HS-5 (cell line): Measurements from ENCODE around the gene U2AF1L4.

Experiments
- DNase-seq: peaks from one replicate; pipeline ENCODE4 v3.0.0-alpha.2; 2012; ENCODE audit warnings: low read depth

The U2AF1L4 gene

DNA sequence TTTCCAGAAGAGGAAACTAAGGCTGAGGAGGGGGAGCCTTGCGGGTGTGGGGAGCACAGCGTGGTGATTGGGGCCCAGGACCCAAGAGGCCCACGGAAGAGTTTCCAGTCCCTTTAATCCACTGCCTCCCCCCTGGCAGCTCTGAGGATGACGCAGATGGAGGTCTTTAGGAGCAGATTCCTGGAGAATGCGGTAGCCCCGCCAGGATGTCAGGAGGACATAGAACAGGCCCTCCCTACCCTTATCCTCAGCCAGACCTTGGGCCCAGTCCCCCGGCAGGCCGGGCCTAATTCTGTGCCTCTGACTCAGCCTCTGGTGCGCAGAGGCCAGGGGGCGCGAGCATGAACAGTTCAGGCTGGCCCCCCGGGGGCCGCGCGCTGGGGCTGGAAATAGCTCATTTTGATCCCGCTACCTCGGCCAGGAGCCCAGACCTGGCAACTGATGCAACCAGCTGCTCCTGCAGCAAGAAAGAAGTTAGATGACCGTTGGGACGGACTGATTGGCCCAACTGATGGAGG lies 12.1 kb upstream of the U2AF1L4 start:
- DNase-seq = peak; percentile 59

DNA sequence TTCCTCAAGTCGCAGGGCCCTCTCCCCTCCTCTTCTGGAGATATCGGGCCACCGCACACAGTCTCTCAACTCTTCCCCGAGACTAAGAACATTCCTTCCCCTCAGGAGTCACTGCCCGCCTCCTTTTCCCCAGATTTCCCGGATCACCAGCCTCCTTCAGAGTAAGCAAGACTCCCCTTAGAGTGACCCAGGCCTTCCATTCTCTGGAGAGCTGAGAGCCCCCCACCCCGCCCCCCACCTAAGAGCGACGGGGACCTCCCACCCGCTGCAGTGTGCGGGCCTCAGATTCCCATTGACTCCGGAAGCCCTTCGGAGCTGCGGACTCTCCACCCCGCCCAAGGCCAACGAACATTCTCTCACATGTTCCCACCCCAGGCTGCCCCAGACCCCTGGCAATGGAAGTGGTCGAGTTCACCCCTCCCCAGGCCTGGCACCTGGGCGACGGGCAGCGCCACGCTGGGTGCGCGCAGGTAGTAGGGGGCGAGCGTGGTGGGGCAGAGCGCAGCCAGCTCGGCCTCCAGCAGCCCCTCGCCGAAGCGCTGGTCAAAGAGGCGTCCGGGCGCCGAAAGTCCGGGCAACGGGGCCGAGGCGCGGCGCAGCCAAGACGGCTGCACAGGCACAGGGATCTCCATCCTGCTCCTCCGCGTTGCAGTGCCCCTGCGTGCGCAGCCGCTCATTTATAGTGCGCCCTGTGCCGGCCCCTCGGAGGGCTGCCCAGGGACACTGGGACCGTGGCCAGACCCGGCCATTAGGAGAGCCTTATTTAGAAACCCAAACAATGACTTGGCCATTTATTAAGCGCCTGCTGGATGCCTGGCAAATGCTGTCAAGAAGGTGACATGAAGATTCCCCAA lies 11.4 kb upstream of the U2AF1L4 start, which contains the start of gene HSPB6:
HSPB6 (minus strand) TSS at position 653 of the 854 bp plus-strand sequence; CDS start at position 632, 21 bp downstream.
- DNase-seq = no peak

GRCh38 chr19:35755550-35756376 lies 10.5 kb upstream of the U2AF1L4 start:
- DNase-seq = no peak

DNA sequence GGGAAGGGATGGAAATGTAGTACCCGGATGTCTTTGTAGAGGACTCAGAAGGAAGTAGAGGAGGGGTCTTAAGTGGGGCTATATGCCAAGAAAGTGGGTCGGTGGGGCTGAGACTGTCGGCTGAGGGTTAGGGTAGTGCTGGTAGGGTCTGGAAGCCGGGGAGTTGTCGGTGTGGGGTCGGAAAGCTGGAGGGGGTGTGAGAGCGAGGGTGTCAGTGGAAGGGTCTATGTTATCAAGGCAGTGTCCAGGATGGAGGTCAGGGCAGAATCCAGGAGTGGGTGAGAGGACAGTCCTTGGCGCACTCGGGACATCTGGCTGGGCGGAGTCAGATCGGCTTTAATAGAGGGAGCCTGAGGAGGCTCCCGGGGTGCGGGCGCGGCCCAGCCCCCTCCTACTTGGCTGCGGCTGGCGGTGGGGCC lies 9.9 kb upstream of the U2AF1L4 start:
- DNase-seq = no peak

DNA sequence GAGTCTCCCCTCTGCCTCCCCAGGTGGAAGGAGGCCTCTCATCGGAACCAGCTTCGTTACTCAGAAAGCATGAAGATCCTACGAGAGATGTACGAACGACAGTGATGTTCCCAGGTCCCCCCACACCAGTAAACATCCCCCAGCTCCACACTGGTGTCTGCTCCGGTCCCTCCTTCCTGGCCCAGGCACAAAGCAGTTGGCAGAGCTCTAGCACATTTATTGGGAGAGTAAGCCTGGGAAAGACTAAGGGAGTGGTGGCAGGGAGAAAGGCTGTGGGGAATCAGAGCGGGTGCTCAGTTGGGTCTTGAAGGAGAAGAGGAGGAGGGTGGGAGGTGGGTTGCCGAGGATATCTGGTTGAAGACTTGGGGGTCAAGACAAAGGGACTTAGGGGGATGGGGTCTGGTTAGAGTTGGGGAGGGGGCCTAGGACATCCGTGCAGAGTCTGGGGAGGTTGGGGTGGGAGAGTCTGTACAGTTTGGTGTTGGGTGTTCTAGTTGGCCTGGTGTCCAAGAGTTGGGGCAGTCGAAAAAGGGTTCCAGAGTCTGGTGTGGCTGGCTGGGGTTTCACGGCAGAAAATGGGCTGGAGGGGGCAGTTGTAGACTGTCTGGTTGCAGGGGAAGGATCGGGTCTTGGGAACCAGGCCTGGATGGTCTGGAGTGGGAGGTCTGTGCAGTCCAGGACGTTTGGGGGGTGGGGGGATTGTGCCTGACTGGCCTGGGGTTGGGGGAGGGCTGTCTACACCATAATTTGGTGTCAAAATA lies 9.3 kb upstream of the U2AF1L4 start:
- no peak for DNase-seq

GRCh38 chr19:35753634-35754369 lies 8.6 kb upstream of the U2AF1L4 start:
- DNase-seq = no peak

- DNase-seq = no peak
Observed at GRCh38 chr19:35752746-35753350, 7.6 kb upstream of the U2AF1L4 start.

DNA sequence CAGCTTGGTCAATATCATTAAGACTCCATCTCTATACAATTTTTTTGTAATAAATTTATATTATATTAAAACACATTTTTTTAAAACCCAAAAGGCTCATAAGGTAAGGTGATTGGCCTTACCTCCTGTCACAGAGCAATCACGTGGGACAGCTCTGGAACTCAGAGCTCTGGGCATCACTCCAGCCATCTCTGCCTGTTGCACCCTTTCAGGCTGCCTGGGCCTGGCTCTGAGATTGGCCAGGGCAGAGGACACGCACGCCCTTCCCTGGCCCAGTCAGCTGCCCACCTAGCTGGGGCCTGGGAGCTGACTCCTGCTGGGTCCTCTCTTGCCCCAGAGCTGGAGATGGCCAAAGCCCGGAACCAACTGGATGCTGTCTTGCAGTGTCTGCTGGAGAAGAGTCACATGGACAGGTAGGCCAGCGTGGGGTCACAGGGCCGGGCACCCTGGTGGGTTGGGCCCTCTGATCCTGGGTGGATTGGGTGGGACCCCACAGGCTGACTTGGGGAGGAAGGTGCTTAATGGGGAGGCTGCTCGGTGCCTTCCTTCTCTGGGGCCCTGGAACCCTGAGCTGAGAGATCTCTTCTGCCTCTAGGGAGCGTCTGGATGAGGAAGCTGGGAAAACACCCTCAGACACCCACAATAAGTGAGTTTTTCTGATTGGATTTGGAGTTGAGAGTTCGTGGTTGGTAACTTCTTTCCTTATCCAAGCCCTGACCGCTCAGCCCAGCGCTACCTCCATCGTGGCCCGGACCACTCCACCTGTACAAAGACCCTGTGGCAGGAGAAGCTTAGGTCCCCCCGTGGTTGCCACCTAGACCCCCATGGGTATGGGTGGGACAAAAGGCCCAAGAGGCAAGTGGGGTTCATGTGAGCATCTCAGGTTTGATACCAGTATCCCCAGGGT lies 6.9 kb upstream of the U2AF1L4 start:
- DNase-seq = no peak

- DNase-seq = no peak
Observed at GRCh38 chr19:35750167-35750566, 4.9 kb upstream of the U2AF1L4 start.

GRCh38 chr19:35748106-35749020 lies 3.1 kb upstream of the U2AF1L4 start, which contains the start of gene LIN37:
Gene LIN37 (plus strand): TSS chr19:35748576. CDS start chr19:35748725, 149 bp downstream.
- peak; percentile 99 for DNase-seq

- no peak for DNase-seq
Observed at GRCh38 chr19:35746531-35746930, 1.3 kb upstream of the U2AF1L4 start.

DNA sequence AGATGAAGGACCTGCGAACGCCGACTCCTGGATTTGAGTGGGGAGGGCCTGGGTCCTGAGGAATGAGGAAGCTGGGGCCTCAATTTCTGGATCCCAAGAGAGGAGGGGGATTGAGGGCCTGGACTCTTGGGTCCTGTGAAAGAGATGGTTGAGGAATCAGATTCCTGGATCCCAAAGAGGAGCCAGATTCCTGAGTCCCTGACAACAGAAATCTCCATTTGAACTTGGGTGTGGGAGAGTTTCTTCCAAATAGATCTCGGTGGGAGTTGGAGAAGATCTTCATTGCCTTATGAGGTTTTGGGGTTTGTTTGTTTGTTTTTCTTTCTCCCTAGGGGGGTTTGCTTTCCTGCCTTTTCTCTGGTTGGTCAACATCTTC lies 857 bp upstream of the U2AF1L4 start:
- no peak for DNase-seq

DNA sequence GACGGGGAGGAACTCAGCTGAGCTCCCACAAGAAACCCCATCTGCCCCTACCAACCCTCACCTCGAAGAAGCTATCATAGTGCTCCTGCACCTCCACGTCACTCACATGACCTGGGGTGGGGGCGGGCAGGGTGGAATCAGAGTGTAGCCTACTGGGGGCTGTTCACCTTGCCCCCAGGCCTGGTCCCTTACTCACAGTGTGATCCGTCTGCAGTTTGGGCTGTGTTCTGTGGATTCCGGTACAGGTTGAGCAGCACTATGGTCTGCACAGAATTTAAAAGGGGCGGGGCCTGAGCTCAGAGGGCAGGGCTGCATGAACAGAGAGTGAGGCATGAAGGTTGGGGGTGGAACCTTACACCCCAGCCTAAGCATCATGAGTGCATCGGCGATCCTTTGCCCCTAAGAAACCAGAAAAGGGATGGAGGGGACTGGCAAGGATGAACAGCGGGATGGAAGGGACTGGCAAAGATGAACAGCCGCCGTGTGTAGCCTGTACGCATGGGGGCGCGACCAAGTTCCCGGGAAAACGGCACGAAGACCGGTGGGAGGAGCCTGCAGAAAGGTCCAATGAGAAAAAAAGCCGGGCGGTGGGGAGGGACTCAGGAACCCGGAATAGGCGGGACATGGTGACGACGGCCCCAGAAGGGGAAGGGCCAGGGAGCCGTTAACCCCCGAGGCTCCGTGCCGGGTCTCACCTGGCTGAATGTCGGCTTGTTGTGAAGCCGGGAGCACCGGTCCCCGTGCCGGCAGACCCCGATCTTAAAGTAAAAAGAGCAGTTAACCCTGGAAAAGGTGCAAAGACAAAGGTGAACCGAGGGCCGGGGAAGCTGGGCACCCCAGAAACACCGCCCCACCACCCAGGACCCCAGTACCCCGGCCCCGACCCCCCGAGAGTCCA lies 539 bp downstream of the U2AF1L4 start:
- peak; percentile 82 for DNase-seq

GRCh38 chr19:35743640-35744429 lies 1.4 kb downstream of the U2AF1L4 start:
- no peak for DNase-seq

GRCh38 chr19:35742121-35742724 lies 3.0 kb downstream of the U2AF1L4 start, which contains the start of gene IGFLR1:
Gene IGFLR1 (minus strand): TSS chr19:35742452. CDS start chr19:35741180, 1,272 bp downstream.
- DNase-seq = no peak

DNA sequence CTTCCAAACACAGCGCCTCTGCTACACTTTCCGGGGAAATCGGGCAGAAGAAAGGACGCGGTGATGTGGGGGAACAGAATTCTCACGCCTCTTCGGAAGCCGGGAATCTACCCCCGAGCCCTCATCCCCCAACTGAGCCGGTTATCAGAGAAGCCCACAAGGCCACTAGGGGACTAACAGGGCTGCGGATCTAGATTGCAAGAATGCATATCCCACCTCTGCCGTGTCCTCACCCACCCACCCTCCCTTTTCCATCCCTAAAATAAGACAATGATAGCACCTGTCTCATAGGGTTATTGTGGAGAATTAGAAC lies 4.1 kb downstream of the U2AF1L4 start:
- DNase-seq = no peak
